K562 (cell line): Measurements from ENCODE around the gene NUTF2. TPM values are rescaled to one million over a fixed set of nuclear protein-coding genes. Genes with fewer than 3 reads are reported as not detected.

Experiments used
- CEBPZ ChIP-seq: fragments of 150-350 bp; IDR thresholded peaks from 2 replicates; pipeline ENCODE4 v1.6.1; 2014; ENCODE audit warnings: low read depth, mild to moderate bottlenecking, low read length, borderline replicate concordance
- CHD1 ChIP-seq: fragments of 200-600 bp; sonication (generic); IDR thresholded peaks from one replicate; pipeline ENCODE4 v1.6.1; 2012; ENCODE audit warnings: mild to moderate bottlenecking, moderate library complexity, low read length, inconsistent platforms
- EGR1 ChIP-seq: fragments of 450-650 bp; conservative IDR thresholded peaks from 2 replicates; pipeline ENCODE4 v1.6.1; 2017; ENCODE audit warnings: mild to moderate bottlenecking
- ETV6 ChIP-seq, 3 experiments: fragments of 150-350 bp in 1 of 3; sonication (generic) in 1 of 3; formaldehyde crosslinking in 1 of 3; IDR thresholded peaks; 2 replicates each; pipeline versions ENCODE4 v1.6.1 to v1.8.0; 2014 to 2022; ENCODE audit warnings: borderline replicate concordance in 2 of 3, low read depth in 2 of 3, antibody characterized with exemption in 1 of 3, low read length in 1 of 3, mild to moderate bottlenecking in 1 of 3, missing genetic modification reagents in 1 of 3
- FOXK1 ChIP-seq: sonication (generic); formaldehyde crosslinking; IDR thresholded peaks from 2 replicates; pipeline ENCODE4 v1.8.0; 2022; ENCODE audit warnings: missing genetic modification reagents, mild to moderate bottlenecking, borderline replicate concordance
- HDAC1 ChIP-seq, 2 experiments: fragments of 450-650 bp; IDR thresholded peaks; 2 replicates each; pipeline ENCODE4 v1.6.1; 2016 to 2017; ENCODE audit warnings: inconsistent platforms in 1 of 2, mild to moderate bottlenecking in 1 of 2, moderate library complexity in 1 of 2
- NR2F6 ChIP-seq: fragments of 450-650 bp; formaldehyde crosslinking; IDR thresholded peaks from 2 replicates; pipeline ENCODE4 v1.4.0; 2020; ENCODE audit warnings: mild to moderate bottlenecking
- PHF20 ChIP-seq: fragments of 450-650 bp; IDR thresholded peaks from 2 replicates; pipeline ENCODE4 v1.6.1; 2018; ENCODE audit not compliant: partially characterized antibody
- RAD21 ChIP-seq, 2 experiments: fragments of 250-450 bp in 1 of 2; fragments of 450-650 bp in 1 of 2; sonication (Bioruptor Pico) in 1 of 2; formaldehyde crosslinking in 1 of 2; IDR thresholded peaks in 1 of 2; conservative IDR thresholded peaks in 1 of 2; 2 replicates each; pipeline versions ENCODE4 v1.4.0 to v1.8.0; 2020 to 2022; ENCODE audit warnings: mild to moderate bottlenecking in 2 of 2, moderate library complexity in 1 of 2
- SMARCE1 ChIP-seq: fragments of 450-650 bp; IDR thresholded peaks from 2 replicates; pipeline ENCODE4 v1.7.1; 2016; ENCODE audit warnings: mild to moderate bottlenecking
- TEAD4 ChIP-seq, 2 experiments: sonication (generic) in 1 of 2; formaldehyde crosslinking in 1 of 2; IDR thresholded peaks; 2 replicates each; pipeline versions ENCODE4 v1.6.1 to v1.8.0; 2012 to 2022; ENCODE audit warnings: borderline replicate concordance in 1 of 2, inconsistent platforms in 1 of 2, low read length in 1 of 2, mild to moderate bottlenecking in 1 of 2, missing genetic modification reagents in 1 of 2
- ZNF12 ChIP-seq: sonication (generic); formaldehyde crosslinking; IDR thresholded peaks from 2 replicates; pipeline ENCODE4 v1.4.0; 2020; ENCODE audit warnings: mild to moderate bottlenecking, missing genetic modification reagents
- ZNF224 ChIP-seq: sonication (generic); formaldehyde crosslinking; IDR thresholded peaks from 2 replicates; pipeline ENCODE4 v1.8.0; 2022; ENCODE audit warnings: mild to moderate bottlenecking, missing genetic modification reagents
- ZNF232 ChIP-seq: sonication (generic); formaldehyde crosslinking; IDR thresholded peaks from 2 replicates; pipeline ENCODE4 v1.8.0; 2022; ENCODE audit warnings: mild to moderate bottlenecking, missing genetic modification reagents
- polyA plus RNA-seq, 8 experiments: library from polyadenylated mRNA; depleted of rRNA in 4 of 8; stranded (reverse) in 5 of 8; unstranded in 3 of 8; fragments of >200 nt; fragmentation: Nextera tagmentation in 2 of 8; fragmentation: Illumina TruSeq in 1 of 8; extraction: Ambion mirVana in 2 of 8; extraction: Trizol in 1 of 8; gene quantifications; 2 replicates each; pipeline versions ENCODE4 v1.2.1 to v1.2.3, GENCODE V29; 2011 to 2014; ENCODE audit warnings: inconsistent platforms in 1 of 8, missing spikeins in 1 of 8
- total RNA-seq, 7 experiments: library from RNA; depleted of rRNA in 6 of 7; stranded (reverse); fragments of >200 nt in 6 of 7; fragmentation: Illumina TruSeq in 2 of 7; extraction: Trizol in 2 of 7; gene quantifications; 2 replicates each; pipeline versions ENCODE4 v1.2.1 to v1.2.3, GENCODE V29; 2011 to 2021; ENCODE audit warnings: low replicate concordance in 1 of 7
- TF ChIP-seq, protein P1 (sequence below): fragments of 450-650 bp; IDR thresholded peaks from 2 replicates; pipeline ENCODE4 v1.6.1; 2016; ENCODE audit warnings: borderline replicate concordance

The NUTF2 gene
- total and polyA plus RNA-seq, 9 of the 15 experiments (the other 6 are each of a cell fraction or from before 2014, with no cell fraction given) = 106 to 248 (median 147) TPM

DNA sequence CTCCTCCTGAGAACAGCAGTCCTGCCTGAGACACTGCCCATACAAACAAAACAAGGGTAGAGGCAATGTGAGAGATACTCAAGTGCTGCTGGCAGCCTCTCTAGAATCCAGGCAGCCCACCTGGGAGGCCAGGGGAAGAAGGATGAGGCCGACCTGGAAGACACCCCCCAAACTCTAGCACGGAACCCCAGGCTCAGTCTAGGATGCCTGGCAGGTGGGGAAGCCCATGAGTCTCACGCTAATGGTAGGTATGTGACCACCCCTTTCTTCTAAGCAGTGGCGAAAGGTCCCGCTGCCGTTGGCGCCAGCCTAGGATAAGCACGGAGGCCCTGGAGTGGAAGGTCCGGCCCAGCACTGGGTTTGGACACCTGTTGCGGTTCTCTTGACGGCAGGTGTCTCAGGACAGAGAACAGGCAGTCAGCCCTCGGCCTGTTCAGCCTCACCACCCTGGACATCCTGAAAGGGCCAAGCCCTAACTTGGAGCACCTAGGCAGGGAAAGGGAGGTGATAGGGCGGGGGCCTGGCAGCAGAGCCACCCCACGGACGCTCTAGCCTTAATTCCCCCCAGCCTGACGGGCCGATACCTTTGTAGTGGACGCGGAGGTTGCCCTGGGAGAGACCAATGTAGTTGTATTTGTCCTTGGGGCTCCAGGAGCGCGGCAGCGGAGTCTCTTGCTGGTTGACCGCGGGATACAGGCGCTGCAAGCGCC is 40.9 kb upstream of the NUTF2 start (continued):
- TF ChIP-seq CEBPZ (no peak), ZNF224 (CRISPR knock-in tag) (0 out of 2 replicates have a peak, but pooled peaks have one; percentile 70), CHD1 (peak; percentile 85), RAD21 (CRISPR knock-in tag; conservative IDR thresholded peaks at IDR 0.05 in 1 of 2, IDR thresholded peaks at IDR 0.05 in 1 of 2) (peak in 1 of 2 experiments; percentile 20; a peak in 1 of 4 replicates), NR2F6 (CRISPR knock-in tag) (no peak), PHF20 (peak; percentile 62), ZNF232 (CRISPR knock-in tag) (0 out of 2 replicates have a peak, but pooled peaks have one; percentile 23), ETV6 (IDR thresholded peaks at IDR 0.05; ENCODE audit: borderline replicate concordance in 1 of 2, low read depth in 2 of 2, low read length in 1 of 2) (no peak), ETV6 (CRISPR knock-in tag; IDR thresholded peaks at IDR 0.05; ENCODE audit: borderline replicate concordance) (peak; percentile 68; the same call in 1 of the 2 replicates), SMARCE1 (peak; percentile 32; the same call in 1 of the 2 replicates), EGR1 (0 out of 2 replicates have a peak, but pooled peaks have one; percentile 51), FOXK1 (CRISPR knock-in tag) (0 out of 2 replicates have a peak, but pooled peaks have one; percentile 77), ZNF12 (0 out of 2 replicates have a peak, but pooled peaks have one; percentile 6), TEAD4 (IDR thresholded peaks at IDR 0.05; ENCODE audit: low read length) (no peak), TEAD4 (CRISPR knock-in tag; IDR thresholded peaks at IDR 0.05; ENCODE audit: borderline replicate concordance) (peak; percentile 16; the same call in 1 of the 2 replicates), HDAC1 (IDR thresholded peaks at IDR 0.05) (peak in 1 of 2 experiments; percentile 46; a peak in 2 of 4 replicates)
- TF ChIP-seq, protein P1, sequence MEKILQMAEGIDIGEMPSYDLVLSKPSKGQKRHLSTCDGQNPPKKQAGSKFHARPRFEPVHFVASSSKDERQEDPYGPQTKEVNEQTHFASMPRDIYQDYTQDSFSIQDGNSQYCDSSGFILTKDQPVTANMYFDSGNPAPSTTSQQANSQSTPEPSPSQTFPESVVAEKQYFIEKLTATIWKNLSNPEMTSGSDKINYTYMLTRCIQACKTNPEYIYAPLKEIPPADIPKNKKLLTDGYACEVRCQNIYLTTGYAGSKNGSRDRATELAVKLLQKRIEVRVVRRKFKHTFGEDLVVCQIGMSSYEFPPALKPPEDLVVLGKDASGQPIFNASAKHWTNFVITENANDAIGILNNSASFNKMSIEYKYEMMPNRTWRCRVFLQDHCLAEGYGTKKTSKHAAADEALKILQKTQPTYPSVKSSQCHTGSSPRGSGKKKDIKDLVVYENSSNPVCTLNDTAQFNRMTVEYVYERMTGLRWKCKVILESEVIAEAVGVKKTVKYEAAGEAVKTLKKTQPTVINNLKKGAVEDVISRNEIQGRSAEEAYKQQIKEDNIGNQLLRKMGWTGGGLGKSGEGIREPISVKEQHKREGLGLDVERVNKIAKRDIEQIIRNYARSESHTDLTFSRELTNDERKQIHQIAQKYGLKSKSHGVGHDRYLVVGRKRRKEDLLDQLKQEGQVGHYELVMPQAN = peak; percentile 58; the same call in 1 of the 2 replicates
